AG10803 (cell line): ENCODE results near the gene PIP.
"Not testable (repeated sequence)": the region's sequence is repeated elsewhere in the genome, so short reads cannot be mapped to it uniquely, and the experiment has no call there.

Experiments used
- DNase-seq: peaks from one replicate; pipeline ENCODE4 v3.0.0; 2010; ENCODE audit warnings: low read depth
- H3K4me3 ChIP-seq: 2 replicates; pipeline ENCODE4 v1.5.1; 2011; ENCODE audit warnings: mild to moderate bottlenecking, low read length, control low read depth
- TF ChIP-seq, protein P1 (sequence below): conservative IDR thresholded peaks from 2 replicates; pipeline ENCODE4 v1.5.1; 2011; ENCODE audit warnings: mild to moderate bottlenecking, low read length, control low read depth, inconsistent platforms

Gene PIP

DNA sequence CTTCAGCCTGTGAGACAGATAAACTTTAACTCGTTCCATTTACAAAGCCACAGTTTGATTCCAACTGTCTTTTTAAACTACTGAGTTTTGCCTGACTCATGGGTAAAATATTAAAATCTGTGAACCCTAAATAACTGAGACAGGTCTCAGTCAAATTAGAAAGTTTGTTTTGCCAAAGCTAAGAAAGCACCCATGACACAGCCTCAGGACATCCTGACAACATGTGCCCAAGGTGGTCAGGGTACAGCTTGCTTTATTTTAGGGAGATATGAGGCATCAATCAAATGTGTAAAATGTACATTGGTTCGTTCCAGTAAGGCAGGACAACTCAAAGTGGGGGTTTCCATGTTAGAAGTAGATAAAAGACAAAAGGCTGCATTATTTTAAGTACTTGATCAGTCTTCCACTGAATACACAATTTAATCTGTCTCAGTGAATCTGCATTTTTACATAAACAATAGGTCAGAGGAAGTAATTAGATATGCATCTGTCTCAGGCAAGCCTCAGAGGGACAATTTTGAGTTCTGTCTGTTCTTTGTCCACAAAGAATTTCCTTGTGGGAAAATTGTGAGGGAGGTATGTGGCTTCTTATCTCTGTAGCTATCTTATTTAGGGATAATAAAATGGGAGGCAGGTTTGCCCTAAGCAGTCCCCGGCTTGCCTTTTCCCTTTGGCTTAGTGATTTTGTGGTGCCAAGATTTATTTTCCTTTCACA lies 11.0 kb upstream of the PIP start:
- no peak overlapping the region for H3K4me3 ChIP-seq
- no peak for DNase-seq
- TF ChIP-seq, protein P1, sequence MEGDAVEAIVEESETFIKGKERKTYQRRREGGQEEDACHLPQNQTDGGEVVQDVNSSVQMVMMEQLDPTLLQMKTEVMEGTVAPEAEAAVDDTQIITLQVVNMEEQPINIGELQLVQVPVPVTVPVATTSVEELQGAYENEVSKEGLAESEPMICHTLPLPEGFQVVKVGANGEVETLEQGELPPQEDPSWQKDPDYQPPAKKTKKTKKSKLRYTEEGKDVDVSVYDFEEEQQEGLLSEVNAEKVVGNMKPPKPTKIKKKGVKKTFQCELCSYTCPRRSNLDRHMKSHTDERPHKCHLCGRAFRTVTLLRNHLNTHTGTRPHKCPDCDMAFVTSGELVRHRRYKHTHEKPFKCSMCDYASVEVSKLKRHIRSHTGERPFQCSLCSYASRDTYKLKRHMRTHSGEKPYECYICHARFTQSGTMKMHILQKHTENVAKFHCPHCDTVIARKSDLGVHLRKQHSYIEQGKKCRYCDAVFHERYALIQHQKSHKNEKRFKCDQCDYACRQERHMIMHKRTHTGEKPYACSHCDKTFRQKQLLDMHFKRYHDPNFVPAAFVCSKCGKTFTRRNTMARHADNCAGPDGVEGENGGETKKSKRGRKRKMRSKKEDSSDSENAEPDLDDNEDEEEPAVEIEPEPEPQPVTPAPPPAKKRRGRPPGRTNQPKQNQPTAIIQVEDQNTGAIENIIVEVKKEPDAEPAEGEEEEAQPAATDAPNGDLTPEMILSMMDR = no peak

DNA sequence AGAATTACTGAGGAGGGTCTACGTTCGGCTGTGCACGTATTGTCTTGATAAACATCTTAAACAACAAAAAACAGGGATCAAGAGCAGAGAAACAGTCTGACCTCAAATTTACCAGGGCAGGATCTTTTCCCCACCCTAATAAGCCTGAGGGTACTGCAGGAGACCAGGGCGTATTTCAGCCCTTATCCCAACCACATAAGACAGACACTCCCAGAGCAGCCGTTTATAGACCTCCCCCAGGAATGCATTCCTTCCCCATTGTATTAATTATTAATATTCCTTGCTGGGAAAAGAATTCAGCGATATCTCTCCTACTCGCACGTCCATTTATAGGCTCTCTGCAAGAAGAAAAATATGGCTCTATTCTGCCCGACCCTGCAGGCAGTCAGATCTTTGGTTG lies 8.6 kb upstream of the PIP start:
- not testable (repeated sequence) for DNase-seq, H3K4me3 ChIP-seq

- DNase-seq = peak; percentile 28
- no peak overlapping the region for H3K4me3 ChIP-seq
- TF ChIP-seq, protein P1 = no peak
Measured at GRCh38 chr7:143126146-143126545, 5.7 kb upstream of the PIP start.

- no peak overlapping the region for H3K4me3 ChIP-seq
- DNase-seq = no peak
- TF ChIP-seq, protein P1 = no peak
Measured at GRCh38 chr7:143129051-143129450, 2.8 kb upstream of the PIP start.

DNA sequence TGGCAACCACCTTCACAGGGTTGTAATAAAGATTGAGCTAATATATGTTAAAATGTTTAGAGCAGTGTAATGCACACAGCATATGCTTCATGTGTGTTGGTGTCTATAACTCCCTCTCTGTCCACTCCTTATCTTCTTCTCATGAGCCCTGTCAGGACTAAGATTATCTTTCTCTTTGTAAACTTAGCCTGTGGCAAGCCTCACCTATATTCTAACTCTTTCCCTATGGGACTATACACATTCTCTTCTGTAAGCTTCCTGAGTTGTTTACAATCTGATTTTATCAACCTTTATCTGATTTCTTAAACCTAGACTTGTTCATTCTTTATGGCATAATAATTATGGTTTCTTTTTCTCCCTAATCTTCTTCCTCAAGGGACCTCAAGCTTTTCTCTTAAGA lies 2.4 kb upstream of the PIP start:
- DNase-seq = no peak
- TF ChIP-seq, protein P1 = no peak
- H3K4me3 ChIP-seq = no peak overlapping the region

GRCh38 chr7:143130541-143130940 lies 1.3 kb upstream of the PIP start:
- no peak overlapping the region for H3K4me3 ChIP-seq
- TF ChIP-seq, protein P1 = no peak
- no peak for DNase-seq

DNA sequence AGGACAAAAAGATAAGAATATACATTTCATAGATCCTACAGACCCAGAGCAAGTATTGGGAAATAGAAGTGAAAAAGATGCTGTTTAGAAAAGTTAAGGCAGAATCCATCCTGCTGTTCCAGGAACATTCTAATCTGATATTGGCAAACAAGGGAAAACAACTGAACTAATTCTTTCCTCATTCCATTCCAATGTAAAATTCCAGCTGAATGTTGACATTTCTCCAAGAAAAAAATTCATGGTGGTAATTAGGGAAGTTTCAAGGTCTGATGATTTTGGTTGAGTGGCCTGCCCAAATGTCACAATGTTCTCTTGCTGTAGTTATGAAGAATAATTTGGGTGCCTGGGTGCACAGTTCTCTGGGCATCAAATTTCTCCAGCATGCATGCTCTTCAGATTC lies 15.2 kb downstream of the PIP start:
- DNase-seq = no peak
- H3K4me3 ChIP-seq = no peak overlapping the region
- TF ChIP-seq, protein P1 = no peak
